HG03520 (cell line): ENCODE data around the gene CBFA2T2.

Experiments
- ATAC-seq: cut with Tn5 transposase; IDR thresholded peaks from one replicate; pipeline ENCODE4 v1.9.1; 2021; ENCODE audit warnings: mild to moderate bottlenecking, moderate library complexity; ENCODE audit not compliant: unreplicated experiment

CBFA2T2 gene

GRCh38 chr20:33675136-33675959 lies 185.5 kb downstream of the CBFA2T2 start:
- ATAC-seq = no peak

GRCh38 chr20:33676121-33676520 lies 186.2 kb downstream of the CBFA2T2 start:
- no peak for ATAC-seq

DNA sequence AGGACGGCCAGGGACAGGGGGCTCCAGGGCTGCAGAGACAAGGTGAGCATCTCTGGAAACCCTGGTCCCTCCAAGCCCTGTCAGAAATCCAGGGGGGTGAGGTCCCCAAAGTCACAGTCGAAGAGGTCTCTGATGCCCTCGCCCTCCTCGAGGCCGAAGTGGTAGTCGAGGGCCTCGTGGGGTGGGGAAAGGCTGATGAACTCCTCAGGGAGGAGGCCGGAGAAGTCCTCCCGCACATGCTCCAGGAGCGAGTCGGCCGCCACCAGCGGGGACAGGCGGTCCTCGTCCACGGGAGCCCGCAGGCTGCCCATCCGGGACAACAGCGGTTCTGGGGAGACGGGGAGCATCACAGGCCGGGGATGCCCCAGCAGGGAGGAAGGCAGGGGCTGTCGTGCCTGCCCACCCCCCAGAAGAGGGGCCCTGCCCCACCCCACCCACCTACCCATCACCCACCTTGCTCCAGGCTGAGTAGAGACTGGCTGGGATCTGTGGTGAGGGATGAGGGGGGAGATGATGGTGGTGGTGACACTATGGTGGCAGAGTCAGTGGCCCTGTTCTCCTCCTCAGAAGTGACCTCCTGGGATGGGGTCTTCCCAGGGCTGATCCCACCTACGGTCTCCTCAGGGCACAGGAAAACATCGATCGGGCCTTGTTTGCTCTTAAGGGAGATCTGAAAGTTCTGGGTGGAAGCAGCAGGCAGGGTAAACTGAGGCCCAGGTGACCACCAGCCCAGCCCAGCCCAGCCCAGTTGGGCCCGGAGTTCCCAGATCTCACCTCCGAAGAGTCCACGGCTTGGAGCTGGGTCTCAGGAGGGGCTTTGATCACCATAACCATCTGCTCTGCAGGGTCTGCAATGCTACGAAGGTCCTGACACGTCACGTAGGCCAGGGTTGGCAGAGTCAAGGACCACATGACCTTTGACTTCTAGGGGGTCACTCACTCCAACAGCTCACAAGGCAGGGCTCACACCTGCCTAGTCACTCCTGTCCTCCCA lies 187.1 kb downstream of the CBFA2T2 start:
- ATAC-seq = no peak

- ATAC-seq = no peak
These were observed 188.3 kb downstream of the CBFA2T2 start for GRCh38 chr20:33677991-33678702.

- ATAC-seq = no peak
These were observed 190.0 kb downstream of the CBFA2T2 start for GRCh38 chr20:33679758-33680485.

- no peak for ATAC-seq
These were observed 190.8 kb downstream of the CBFA2T2 start for GRCh38 chr20:33680686-33681085.

- no peak for ATAC-seq
These were observed 191.4 kb downstream of the CBFA2T2 start for GRCh38 chr20:33681288-33681687.

- no peak for ATAC-seq
These were observed 191.9 kb downstream of the CBFA2T2 start for GRCh38 chr20:33681728-33682353.

DNA sequence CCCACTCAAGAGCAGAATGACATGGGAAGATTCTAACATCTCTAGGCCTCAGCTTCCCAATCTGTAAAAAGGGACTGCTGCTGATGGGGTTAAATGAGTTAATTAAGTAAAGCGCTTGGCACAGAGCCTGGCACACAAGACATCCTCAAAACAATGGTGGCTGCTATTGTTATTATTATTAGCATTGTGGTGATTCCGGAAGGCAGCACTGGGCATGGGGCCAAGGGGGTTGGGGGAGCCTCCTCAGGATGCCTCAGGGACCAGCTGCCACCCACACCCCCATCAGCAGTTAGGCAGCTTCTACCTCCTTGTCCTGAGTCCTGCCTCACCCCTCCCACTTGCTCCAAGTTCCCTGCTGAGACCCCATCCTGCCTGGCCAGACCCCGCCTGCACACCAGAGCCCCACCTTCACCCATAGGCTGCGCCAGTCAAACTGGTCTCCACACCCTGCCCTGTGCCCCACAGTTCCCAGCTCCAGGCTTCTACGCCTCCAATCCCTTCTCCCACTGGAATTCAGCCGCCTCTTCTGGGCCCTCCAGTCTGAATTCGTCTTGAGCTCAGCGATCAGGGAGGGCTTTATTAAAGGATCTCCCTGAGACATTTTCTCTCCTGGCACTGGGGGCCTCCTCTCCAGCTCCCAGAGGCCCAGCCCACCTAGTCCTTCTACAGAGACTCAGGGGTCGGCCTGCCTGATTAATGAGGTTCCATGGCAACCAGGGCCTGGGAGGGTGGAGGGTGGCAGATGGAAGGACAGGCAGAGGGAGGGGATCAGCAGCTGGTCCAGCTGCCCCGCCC lies 194.8 kb downstream of the CBFA2T2 start:
- no peak for ATAC-seq

- ATAC-seq = peak; percentile 27
These were observed 195.6 kb downstream of the CBFA2T2 start for GRCh38 chr20:33685328-33686099.

DNA sequence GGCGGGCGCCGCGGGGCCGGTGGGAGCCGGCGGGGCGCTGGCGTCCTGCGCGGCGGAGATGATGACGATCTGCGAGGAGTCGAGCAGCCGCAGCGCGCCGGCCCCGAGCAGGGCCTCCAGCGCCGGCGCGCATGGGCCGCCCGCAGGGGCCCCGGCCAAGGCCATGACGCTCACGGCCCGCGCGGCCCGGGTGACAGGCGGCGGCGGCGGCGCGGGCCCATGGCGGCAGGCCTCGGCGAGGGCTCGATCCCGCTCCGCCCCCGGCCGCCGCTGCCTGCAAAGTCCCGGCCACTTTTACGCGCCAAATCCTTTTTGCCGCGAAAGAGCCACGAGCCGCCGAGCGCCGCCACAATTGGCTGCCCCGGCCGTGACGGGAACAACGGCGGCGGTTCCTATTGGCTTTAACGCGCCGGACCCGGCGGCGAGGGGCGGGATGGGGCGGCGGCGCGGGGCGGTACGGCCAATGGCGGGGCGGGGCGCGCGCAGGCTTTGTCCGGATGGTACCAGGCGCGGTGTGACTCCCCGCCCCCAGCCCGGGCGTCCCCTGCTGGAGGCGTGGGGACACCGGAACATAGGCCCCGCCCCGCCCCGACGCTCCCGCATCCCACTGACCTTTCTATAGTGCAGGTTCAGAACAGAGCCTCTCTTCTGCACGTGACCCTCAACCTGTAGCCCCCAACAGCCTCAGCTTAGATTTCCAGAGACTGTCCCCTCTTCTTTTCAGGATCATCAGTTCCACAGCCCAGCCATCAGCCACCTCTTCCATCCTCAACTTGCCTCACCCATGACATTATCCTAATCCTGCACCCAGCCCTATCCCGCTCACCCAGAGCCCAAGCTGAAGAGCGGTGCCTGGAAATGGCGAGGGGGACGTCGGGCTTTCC lies 196.4 kb downstream of the CBFA2T2 start, which contains the start of gene E2F1:
Gene E2F1 (minus strand): TSS at position 286 of the 884 bp plus-strand sequence. CDS start 121 bp downstream, at position 165.
- ATAC-seq = peak; percentile 77

DNA sequence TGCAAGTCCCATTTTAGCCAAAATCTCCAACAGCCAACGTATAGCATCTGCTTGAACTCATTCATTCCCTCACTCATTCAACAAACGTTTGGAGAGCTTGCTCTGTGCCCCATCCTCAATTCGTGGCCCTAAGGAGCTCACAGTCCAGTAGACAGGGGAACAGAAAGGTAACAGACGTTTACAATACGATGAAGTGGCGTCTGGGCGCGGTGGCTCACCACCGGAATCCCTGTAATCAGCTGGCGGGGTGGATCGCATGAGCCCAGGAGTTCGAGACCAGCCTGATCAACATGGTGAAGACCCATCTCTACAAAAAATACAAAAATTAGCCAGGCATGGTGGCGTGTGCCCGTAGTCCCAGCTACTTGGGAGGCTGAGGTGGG lies 197.1 kb downstream of the CBFA2T2 start:
- ATAC-seq = no peak

- no peak for ATAC-seq
These were observed 197.5 kb downstream of the CBFA2T2 start for GRCh38 chr20:33687370-33687915.

GRCh38 chr20:33687993-33688937 lies 198.4 kb downstream of the CBFA2T2 start:
- no peak for ATAC-seq

DNA sequence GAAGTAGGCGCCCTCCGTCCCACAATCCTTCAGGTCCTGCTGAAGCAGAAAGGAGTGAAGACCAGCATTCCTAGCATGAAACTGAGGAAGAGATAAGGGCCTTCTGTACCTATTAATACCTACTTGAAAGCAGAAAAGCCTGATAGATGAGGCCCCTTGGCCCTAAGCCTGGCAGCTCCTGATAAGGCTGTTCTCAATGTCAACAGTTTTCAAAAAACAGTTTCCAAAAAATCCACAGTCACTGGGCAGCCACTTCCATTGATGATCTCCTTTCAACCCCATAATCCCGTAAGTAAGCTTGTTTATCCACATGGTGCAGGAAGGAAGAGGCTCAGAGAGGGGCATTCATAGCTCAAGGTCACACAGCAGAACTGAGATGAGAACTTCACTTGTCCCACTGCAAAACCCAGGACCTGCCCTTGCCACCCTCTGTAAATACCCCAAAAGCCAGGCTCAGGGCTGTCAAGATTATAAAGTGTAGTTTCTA lies 199.1 kb downstream of the CBFA2T2 start:
- ATAC-seq = no peak

GRCh38 chr20:33689493-33689892 lies 199.6 kb downstream of the CBFA2T2 start:
- ATAC-seq = no peak
